Mesothelial cell of epicardium (in vitro differentiated cells): Measurements from ENCODE around the gene S100B. TPM values are rescaled to one million over a fixed set of nuclear protein-coding genes. Genes with fewer than 3 reads are reported as not detected.
A peak's percentile ranks its signal among the peaks of the same experiment; 100 is the strongest.

Experiments used
- DNase-seq, 2 experiments: peaks; one replicate each; pipeline ENCODE4 v3.0.0; 2021; ENCODE audit warnings: low spot score in 2 of 2; ENCODE audit not compliant: unreplicated experiment in 2 of 2
- H3K27ac Mint-ChIP-seq: 2 replicates; pipeline ENCODE4 v1.8.0; 2021; ENCODE audit warnings: mixed read lengths
- H3K27me3 Mint-ChIP-seq: 2 replicates; pipeline ENCODE4 v1.8.0; 2021; ENCODE audit warnings: low read depth, mixed read lengths
- H3K36me3 Mint-ChIP-seq: 2 replicates; pipeline ENCODE4 v1.8.0; 2021; ENCODE audit warnings: mixed read lengths
- H3K4me1 Mint-ChIP-seq: 2 replicates; pipeline ENCODE4 v1.8.0; 2021; ENCODE audit warnings: mixed read lengths
- H3K4me3 Mint-ChIP-seq: 2 replicates; pipeline ENCODE4 v1.8.0; 2021; ENCODE audit warnings: mild to moderate bottlenecking, moderate library complexity, mixed read lengths
- H3K9me3 Mint-ChIP-seq: 2 replicates; pipeline ENCODE4 v1.8.0; 2021; ENCODE audit warnings: mixed read lengths
- total RNA-seq: library from RNA; stranded (reverse); gene quantifications from 3 replicates; pipeline ENCODE4 v1.2.1, GENCODE V29; 2021
- TF ChIP-seq, protein P1 (sequence below): fragments of 200-600 bp; sonication (generic); IDR thresholded peaks from one replicate; pipeline ENCODE4 v1.5.0; 2021; ENCODE audit warnings: antibody characterized with exemption; ENCODE audit not compliant: unreplicated experiment

The S100B gene
- total RNA-seq: 0.27 TPM in 2 of 3 replicates, not detected in the other

DNA sequence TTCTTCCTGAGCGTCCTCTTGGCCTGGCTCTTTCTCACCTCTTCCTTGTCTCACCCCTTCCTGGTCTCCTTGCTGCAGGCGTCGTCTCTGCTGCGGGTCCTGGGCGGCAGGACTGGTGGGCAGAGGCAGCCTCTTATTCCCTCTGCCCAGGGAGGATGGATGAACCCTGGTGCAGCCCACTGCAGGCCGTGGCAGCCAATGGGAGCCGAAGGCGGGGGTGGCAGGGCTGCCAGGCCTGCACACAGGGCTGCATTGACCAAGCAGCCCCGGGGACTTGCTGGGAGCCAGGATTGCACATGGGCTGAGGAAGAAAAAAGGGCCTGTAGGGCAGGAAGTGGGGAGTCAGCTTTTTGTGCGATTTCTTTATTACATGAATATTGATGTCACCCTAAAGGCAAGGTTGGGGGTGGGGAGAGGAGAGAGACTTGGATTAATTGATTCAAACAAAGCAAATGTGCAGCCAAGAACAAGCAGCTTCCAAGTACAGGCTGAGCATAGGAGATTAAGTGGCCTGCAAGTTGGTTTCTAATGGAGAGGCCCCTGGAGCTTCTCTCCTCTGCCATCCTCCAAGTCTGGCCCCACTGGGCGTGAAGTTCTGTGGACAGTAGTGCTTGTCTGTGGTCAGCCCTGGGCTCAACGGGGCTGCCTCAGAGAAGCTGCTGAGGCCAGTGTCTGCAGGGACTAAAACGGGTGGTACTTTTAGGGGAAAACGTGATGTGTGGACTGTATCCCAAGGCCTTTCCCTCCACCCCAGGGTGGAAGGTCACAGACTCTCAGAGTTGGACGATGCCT is at the start of gene S100B:
TSS of gene S100B (minus strand) at position 108 of the 792 bp plus-strand sequence. CDS start 2,667 bp downstream, outside the sequence.
- Mint-ChIP-seq H3K9me3 (peaks cover 4% of the 10 kb centered on the region), H3K27ac (peak within 1 kb of the TSS; percentile 5), H3K4me1 (peaks cover 15% of the 10 kb centered on the region), H3K4me3 (no peak within 1 kb of the TSS), H3K27me3 (no peaks in the 10 kb centered on the region), H3K36me3 (no peaks in the 10 kb centered on the region)
- TF ChIP-seq, protein P1, sequence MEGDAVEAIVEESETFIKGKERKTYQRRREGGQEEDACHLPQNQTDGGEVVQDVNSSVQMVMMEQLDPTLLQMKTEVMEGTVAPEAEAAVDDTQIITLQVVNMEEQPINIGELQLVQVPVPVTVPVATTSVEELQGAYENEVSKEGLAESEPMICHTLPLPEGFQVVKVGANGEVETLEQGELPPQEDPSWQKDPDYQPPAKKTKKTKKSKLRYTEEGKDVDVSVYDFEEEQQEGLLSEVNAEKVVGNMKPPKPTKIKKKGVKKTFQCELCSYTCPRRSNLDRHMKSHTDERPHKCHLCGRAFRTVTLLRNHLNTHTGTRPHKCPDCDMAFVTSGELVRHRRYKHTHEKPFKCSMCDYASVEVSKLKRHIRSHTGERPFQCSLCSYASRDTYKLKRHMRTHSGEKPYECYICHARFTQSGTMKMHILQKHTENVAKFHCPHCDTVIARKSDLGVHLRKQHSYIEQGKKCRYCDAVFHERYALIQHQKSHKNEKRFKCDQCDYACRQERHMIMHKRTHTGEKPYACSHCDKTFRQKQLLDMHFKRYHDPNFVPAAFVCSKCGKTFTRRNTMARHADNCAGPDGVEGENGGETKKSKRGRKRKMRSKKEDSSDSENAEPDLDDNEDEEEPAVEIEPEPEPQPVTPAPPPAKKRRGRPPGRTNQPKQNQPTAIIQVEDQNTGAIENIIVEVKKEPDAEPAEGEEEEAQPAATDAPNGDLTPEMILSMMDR: no peak
- no peak for DNase-seq

DNA sequence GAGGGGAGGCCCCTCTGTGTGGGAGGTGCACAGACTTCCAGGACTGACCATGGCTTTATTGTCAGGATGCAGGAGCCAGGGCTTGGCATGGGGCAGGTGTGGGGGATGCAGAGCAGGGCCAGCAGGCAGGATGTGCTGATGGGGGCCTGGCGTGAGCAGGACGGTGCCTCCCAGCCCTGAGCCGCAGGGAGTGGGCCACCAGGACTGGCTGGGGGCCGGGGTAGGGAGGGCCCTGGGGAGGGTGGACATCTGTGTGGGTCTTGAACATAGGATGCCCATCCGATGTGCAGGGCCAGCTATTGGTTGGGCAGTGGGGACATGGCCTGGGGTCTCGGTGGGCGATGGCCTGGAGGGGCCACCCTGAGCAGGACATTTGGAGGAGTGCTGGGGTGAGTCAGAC is 46.2 kb upstream of the S100B start:
- TF ChIP-seq, protein P1: no peak
- no peaks in the 10 kb centered on the region for H3K4me1 Mint-ChIP-seq
- H3K27me3 Mint-ChIP-seq: no peaks in the 10 kb centered on the region
- no peak overlapping the region for H3K27ac Mint-ChIP-seq
- no peak for DNase-seq
- peaks cover 30% of the 10 kb centered on the region for H3K9me3 Mint-ChIP-seq
- peaks cover 85% of the 10 kb centered on the region for H3K36me3 Mint-ChIP-seq
- no peak overlapping the region for H3K4me3 Mint-ChIP-seq

DNA sequence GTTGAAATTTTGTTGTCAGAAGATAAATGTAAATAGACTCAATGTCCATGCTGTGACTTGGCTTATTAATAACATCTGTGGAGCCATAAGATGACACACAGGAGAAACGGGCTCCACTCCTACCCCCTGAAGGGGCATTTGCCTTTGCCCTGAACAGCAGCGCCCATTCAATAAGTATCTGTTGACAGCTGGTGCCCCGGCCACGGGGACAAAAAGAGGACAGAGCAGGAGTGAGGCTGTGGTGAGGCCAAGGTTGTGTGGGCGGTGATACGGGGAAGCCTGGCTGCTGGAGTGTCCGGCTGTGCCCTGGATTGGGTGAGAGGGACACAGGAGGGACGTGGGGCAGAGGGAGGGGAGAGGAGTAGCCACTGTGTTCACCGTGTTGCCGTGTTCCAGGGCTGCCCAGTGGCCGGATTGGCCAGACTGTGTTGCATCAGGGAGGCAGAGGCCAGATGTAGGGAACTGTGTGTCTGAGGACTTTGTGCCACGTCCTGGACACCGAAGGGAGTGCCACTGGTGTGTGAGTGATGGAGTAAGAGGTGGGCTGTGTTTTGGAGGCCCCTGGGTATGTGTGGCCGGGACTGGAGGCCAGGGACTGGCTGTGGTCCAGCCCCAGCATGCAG is 45.7 kb upstream of the S100B start:
- TF ChIP-seq, protein P1: no peak
- H3K27me3 Mint-ChIP-seq: no peaks in the 10 kb centered on the region
- peaks cover 84% of the 10 kb centered on the region for H3K36me3 Mint-ChIP-seq
- H3K4me1 Mint-ChIP-seq: no peaks in the 10 kb centered on the region
- peaks cover 24% of the 10 kb centered on the region for H3K9me3 Mint-ChIP-seq
- no peak overlapping the region for H3K27ac Mint-ChIP-seq
- DNase-seq: no peak
- no peak overlapping the region for H3K4me3 Mint-ChIP-seq

DNA sequence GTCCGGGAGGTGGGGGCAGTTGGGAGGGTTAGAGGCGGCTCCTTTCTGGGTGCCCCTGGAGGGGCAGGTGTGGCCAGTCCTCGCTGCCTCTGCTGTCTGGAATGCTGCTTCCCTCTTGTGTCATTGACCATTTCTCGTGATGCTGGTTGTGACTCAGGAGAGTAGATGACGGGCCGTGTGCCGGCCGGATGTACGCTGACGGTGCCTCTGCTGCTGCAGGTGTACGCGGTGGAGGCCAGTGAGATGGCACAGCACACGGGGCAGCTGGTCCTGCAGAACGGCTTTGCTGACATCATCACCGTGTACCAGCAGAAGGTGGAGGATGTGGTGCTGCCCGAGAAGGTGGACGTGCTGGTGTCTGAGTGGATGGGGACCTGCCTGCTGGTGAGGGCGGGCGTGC is 44.5 kb upstream of the S100B start:
- Mint-ChIP-seq H3K36me3 (peaks cover 77% of the 10 kb centered on the region), H3K4me3 (no peak overlapping the region), H3K9me3 (peaks cover 13% of the 10 kb centered on the region), H3K27ac (no peak overlapping the region), H3K4me1 (no peaks in the 10 kb centered on the region), H3K27me3 (no peaks in the 10 kb centered on the region)
- TF ChIP-seq, protein P1: no peak
- DNase-seq: no peak

DNA sequence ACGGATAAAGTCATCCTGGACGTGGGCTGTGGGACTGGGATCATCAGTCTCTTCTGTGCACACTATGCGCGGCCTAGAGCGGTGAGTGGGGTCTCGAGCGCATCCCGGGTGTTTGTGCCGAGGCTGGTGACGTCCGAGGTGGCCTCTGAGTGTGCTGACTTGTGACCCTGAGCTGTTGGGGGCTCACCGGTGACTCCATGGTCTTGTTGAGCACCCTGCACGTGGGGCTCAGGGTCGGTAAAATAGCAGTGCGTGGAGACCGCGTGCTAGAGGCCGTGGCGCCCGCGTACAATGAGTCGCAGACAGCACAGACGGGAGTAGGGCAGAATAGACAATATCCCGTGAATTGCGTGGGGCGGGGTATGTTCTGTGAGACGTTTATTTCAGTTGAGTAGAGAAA is 43.7 kb upstream of the S100B start:
- no peak overlapping the region for H3K27ac Mint-ChIP-seq
- H3K4me1 Mint-ChIP-seq: no peaks in the 10 kb centered on the region
- peaks cover 74% of the 10 kb centered on the region for H3K36me3 Mint-ChIP-seq
- TF ChIP-seq, protein P1: no peak
- H3K4me3 Mint-ChIP-seq: no peak overlapping the region
- no peak for DNase-seq
- no peaks in the 10 kb centered on the region for H3K27me3 Mint-ChIP-seq
- peaks cover 5% of the 10 kb centered on the region for H3K9me3 Mint-ChIP-seq
